HG02759 (cell line): ENCODE measurements around the gene CTNND2.
"Not testable (repeated sequence)": the region's sequence is repeated elsewhere in the genome, so short reads cannot be mapped to it uniquely, and the experiment has no call there.

Experiments
- ATAC-seq: cut with Tn5 transposase; IDR thresholded peaks from one replicate; pipeline ENCODE4 v1.9.1; 2021; ENCODE audit warnings: mild to moderate bottlenecking, moderate library complexity; ENCODE audit not compliant: unreplicated experiment

The CTNND2 gene

DNA sequence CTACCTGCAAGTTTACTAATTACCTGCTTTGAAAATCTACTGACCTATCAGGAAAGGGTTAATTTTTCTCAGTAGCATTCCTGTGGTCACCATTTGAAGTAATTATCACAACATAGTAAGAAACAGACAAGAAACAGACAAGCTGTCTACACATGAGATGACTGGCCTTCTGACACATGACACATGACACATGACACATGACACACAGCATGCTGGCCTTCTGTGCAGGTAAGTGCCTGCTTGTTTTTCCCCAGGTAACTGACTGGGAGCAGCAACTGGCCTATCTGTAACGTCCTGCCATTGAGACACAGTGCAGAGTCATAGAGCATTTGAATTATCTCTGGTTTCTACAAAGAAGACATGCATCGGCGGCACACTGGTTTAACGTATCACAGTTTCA, 222.4 kb downstream of the CTNND2 start:
- ATAC-seq = no peak

DNA sequence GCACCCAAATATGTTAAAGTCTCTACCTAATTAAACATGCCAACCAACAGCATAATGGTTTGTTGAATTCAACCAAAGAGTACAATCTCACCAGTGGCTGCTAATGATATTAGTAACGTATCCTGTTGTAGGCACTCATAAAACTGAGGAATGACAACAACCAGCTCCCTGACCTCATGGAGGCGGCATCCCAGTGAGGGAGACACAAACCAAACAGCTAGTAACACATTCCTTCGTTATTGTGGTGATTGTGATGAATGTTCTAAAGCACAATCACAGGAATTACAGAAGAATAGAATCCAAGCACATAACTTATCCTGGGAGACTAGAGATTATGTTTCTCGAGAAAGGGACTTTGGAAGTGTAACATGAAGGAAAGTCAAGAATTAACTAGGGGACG, 224.6 kb downstream of the CTNND2 start:
- ATAC-seq = no peak

DNA sequence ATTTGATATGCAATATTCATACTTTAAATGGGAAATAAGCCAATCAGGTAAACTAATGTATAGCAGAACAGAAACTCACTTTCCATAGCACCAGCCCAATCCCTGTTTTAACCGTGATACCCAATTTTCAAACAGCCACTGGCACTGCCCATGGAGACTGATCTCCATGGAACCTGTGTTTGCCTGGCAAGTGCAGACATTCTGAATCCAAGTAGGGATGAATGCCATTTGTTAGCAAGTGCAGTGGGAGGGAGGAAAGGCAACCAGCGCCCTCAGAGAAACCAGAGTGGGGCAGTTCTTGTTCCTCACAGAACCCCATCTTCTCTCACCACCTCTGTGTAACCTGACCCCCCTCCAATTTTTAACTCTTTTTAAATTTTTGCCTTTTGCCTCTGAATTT, 229.1 kb downstream of the CTNND2 start:
- ATAC-seq = no peak

DNA sequence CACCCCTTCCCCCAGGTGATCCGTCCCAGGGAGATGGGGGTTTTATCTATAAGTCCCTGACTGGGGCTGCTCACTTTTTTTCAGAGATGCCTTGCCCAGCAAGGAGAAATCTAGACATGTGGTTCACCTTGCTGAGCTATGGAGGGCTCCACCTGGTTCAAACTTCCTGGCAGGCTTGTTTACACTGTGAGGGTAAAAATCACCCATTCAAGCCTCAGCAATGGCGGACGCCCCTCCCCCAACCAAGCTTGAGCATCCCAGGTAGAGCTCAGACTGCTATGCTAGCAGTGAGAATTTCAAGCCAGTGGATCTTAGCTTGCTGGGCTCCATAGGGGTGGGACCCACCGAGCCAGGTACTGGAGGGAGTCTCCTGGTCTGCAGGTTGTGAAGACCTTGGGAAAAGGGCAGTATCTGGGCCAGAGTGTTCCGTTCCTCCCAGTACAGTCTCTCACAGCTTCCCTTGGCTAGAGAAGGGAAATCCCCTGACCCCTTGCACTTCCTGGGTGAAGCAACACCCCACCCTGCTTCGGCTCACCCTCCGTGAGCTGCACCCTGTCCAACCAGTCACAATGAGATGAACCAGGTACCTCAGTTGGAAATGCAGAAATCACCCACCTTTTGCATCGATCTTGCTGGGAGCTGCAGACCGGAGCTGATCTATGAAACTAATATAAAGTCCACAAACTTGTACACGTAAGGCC, 231.7 kb downstream of the CTNND2 start:
- ATAC-seq = no peak

DNA sequence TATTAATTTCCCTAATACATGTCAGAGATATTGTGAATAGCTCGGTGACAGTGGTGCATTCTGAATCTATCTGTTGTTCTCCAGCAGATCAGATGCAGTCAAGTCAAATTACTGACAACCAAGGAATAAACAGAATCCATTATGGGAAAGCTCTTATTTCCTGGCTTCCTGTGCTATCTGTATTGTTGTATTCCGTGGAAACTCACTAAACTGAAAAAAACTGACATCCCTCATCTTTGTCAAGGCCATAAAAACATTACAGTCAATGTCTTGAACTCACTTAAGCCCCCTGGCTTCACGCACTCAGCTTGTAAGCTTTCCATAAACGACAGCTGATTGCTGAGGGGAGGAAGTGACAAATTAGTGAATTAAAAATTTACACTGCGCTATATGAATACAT, 245.9 kb downstream of the CTNND2 start:
- no peak for ATAC-seq

DNA sequence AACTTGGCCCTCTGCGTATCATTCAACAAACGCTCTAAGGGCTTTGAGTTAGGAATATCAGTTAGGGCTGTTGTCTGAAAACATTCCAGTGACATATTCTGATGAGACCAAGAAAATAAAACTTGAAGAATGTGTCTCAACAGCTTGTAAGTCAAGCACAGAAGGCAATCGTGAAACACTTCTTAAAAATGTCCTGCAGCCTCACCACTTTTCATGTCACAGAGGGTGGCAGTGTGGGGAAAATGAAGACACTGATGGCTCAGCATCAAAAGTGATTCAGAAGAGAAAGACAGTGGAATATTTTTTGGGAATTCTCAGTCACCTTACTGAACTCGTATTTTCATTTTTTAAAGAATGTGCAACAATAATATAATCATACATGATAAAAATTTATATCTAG, 247.3 kb downstream of the CTNND2 start:
- no peak for ATAC-seq

DNA sequence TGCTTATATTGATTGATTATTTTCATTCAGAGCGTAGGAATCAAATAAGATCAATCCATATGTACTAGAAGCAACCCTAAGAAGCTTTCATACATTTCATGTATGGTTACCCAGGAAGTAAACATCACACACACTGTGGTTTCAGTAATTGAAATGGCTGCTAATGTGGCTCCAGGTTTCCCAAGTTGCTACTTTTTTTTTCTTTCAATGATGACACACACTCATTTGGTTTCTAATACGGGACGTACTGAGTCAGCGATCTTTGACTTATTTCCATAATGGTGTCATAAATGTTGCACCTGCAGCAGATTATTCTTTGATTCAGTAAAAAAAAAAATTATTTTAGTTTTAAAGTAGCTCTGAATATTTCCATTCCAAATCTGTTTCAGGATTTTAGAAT, 248.6 kb downstream of the CTNND2 start:
- no peak for ATAC-seq

DNA sequence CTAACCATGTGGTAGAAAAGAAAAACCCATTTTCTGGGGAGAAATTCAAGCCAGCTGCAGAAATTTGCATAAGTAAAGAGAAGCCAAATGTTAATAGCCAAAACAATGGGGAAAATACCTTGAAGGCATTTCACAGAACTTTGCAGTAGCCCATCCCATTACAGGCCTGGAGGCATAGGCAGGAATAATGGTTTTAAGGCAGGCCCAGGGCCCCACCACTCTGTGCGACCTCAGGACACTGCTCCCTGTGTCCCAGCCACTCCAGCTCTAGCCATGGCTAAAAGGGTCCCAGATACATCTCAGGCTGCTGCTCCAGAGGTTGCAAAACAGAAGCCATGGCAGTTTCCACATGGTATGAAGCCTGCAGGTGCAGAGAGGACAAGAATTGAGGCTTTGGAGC, 253.3 kb downstream of the CTNND2 start:
- no peak for ATAC-seq

DNA sequence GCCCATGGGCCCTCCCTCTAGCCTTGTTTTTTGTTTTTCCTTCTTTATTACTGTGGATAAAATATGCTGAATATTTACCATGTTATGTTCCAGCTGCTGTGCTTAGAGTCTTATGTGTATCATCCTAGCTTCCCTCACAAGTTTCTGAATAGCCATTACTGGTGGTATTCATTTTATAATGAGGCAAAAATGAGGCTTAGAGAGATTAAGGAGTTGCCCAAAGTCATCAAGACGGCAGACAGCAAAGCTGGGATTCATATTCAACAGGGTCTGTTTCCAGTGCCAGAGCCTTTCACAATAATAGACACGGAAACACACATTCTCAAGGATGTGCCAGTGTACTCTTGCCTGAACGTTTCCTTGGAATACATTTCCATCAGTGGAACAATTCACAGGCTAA, 258.1 kb downstream of the CTNND2 start:
- ATAC-seq = no peak

DNA sequence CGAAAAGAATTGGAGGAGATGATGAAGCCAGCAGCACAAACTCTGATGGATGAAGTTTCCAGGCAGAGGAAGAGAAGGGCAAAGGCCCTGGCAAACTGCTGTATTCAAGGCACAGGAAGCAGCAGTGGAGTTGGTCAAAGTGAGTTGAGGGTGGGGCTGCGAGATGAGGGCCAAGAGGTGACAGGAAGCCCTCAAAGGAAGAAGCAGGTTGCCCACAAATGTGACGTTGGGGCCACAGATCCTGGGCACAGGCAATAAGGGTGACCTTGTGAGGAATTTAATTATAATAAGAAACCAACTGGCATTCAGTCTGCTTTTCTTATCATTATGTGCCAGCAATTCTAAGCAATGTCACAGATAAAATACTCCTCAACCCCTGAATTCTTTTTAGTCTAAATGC, 261.8 kb downstream of the CTNND2 start:
- ATAC-seq = no peak

DNA sequence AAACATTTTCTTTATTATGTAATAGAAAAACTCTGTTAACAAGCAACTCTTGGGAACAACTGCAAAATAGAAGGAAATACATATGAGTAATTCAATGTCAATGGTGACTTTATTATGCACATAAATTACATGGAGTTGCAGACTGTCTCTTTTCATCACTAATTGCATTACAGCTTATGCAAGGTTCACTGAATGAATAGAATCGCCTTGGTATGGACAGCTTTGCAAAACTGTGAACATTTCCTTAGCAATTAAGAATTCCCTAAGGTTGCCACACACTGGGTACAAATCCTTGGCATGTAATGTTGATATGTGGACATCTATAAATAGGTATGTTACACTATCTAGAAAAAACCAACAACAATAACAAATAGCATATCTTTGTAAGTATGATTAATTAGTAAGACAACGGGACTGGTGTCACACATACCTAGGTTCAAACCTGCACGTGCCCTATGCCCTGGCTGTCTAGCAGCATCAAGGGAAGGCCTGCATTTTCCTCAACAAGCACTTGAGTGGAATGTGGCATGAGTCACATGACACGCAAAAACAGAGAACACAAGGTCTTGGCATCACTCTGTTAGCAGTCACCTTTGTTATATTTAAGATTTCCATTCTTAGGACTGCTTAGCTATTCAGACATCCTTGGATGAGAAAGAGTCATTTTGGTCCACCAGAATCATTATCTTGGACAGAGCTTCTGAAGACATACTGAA, 263.9 kb downstream of the CTNND2 start:
- ATAC-seq = no peak

DNA sequence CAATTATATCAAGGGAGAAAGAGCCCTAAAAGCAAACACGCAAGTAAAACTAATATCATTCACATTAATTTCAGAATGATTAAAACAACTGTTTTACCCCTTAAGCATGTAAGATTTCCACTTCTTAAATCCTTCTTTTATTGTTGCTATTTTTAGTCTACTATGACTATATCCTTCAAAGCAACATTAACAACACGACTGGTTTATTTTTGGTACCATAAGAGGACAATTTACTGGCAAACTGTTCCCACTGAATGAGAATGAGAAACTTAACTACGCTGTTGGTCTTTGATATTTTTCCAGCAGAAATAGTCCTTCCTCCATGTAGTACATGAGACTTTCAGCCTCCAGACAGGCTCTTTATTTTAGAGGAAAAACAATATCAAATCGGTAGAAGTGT, 281.5 kb downstream of the CTNND2 start:
- ATAC-seq = no peak

DNA sequence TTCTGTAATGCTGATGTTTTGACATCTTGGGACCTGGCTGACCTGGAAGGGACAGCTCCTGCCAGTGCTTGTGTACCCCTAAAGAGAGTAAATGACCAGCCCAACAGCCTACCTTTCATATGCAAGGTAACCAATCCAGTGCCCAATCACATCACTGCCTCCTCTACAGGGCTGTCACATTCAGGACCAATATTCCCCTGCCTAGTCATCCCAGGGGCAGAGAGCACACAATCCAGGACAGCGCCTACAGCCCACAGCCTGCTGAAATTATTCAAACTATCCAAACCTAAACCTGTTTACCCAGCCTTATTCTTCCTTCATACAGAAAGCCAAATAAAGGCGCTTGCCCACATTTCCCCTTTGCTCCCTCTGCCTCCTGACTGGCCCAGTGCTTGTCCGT, 284.1 kb downstream of the CTNND2 start:
- no peak for ATAC-seq

DNA sequence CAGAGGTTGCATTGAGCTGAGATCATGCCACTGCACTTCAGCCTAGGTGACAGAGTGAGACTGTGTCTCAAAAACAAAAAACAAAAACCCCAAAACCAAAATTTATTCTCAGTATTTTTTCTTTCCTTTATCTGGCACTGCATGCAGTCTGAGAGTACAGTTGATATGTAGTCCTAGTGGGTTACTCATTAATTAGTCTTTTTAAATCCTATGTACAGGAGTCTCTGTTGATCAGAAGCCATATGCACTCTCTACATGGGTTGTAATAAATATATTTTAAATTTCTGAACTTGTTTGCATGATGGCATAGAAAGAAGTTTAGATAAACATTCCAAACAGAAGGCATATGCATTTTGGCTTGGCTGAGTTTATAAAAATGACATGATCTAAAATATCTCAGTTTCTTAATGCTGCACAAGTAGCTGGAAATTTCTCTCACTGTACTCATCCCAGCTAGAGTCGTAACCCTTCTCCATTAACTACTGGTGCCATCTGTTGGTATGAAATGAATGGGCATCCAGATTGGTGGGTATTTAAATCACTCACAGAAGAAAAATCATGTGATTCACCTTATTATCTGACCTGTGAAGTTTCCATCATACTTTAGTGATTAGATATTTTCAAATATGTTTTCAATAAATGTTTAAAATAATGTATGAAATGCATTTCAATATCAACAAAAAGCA, 284.8 kb downstream of the CTNND2 start:
- ATAC-seq = no peak

DNA sequence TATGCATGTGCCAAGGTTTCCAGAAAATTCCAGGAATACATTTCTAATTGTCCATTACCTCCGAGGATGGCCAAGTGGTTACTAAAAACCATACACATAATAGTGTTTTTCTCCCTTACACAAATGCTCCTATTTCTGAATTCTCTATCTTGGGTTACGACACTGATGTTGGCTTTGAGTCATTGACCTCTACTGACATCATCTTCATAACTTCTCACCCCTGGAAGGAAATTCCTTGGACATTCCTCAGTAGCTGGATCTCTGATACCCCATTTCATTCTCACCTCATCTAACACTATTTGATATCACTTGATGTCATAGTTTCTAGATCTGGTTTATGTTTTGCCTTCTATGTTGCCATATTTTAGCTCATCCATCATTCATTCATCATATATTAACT, 287.2 kb downstream of the CTNND2 start:
- no peak for ATAC-seq

DNA sequence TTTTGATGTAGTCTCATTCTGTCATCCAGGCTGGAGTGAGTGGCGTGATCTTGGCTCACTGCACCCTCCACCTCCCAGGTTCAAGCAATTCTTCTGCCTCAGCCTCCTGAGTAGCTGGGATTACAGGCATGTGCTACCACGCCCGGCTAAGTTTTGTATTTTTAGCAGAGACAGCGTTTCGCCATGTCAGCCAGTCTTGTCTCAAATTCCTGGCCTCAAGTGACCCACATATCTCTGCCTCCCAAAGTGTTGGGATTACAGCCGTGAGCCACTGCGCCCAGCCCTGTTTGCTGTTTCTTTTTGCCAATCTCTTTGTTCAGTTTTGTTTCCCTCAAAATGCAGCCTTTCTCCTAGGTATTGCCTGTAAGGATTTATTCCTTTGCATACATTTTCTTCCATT, 287.6 kb downstream of the CTNND2 start:
- ATAC-seq = not testable (repeated sequence)

DNA sequence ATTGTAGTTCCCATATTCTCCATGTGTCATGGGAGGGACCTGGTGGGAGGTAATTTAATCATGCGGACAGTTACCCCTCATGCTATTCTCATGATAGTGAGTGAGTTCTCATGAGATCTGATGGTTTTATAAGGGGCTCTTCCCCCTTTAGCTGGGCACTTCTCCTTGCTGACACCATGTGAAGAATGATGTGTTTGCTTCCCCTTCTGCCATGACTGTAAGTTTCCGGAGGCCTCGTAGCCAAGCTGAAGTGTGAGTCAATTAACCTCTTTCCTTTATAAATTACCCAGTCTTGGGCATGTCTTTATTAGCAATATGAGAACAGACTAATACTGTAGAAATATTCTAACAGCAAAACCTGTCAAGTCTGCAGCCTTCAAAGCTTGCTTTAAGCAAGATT, 293.2 kb downstream of the CTNND2 start:
- ATAC-seq = no peak

DNA sequence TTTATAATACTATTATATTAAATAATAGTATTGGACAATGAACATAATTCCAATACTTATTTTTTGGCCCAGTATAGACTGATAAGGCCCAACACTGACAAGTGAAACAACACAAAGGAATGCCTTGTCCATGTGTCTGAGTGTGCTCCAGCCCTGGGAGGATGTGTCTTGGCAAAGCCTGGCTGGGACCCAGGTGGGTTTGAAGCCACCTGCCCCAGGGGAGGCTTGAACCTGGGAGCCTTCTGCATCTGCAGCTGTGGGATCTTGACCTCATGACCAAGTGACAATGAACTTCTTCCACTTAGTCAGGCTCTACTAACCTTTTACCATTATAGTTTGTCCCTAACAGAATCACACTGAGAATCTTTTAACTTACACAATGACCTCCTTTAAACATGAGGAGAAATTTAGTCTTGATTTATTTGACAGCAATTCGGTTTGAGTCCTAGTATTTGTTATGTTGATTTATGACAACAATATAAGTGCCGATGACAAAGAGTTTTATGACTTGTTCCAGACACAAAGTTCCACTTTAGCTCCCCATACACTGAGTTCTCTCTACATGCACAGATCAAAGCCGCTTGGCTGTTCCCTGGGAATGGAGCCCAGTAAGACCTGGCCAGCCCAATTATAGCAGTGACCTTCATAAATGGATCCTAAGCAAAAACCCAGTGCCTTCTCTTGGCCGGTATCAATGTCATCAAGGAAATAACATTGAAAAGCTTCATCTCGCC, 294.5 kb downstream of the CTNND2 start:
- no peak for ATAC-seq

DNA sequence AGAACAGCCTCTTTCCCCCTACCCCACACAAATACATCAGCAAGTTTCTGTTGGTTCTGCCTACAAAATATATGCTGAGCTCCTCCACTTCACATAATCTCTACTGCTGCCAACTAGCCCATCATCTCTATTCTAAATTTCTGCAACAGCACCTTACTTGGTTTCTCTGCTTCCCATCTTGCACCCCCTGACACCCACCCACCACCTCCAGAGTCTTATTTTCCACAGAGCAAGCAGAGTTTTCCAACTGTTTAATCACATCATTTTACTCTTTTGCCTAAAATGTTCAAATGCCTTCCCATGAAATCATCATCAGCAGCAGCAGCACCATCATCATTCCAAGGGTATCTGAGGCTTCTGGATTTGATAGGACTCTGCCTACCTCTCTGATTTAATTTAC, 295.7 kb downstream of the CTNND2 start:
- no peak for ATAC-seq

DNA sequence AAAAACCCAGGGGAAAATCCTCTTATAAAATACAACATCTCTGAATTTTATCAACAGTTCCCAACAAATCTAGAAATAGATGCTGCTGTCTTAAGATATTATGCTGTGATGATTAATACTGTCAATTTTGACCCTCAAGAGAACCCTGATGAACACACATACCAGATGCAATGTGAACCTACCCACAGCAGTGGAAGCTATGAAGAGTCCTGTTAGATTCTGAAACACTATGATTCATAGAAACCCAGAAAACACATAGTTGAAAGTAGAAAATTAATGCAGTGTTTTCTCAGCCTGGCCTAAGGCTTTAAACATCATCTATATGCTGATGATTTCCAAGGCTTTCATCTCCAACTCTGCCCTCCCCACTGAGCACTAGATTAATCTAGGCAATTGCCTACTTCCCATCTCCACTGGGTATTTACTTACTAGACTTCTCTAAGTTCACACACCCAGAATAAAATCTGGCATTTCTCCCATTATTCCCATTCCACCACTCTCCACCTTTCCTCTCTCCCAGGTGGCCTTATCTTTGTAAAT, 296.2 kb downstream of the CTNND2 start:
- ATAC-seq = no peak

DNA sequence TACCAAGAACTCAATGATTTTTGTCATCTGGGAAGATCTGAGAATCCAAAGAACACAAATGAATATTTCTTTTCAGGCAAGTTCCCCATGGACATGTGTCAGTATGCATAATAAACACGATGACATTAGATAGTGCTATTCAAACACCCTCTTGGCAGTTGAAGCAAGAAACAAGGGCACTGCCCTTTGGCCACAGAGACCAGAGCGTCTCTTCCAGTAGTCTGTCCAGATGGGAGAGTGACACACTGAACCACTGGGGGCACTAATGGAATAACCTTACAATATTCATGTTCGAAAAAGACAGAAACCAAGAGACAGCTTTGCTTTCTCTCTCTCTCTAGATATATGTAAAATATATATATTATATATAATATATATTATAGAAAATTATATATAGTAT, 301.9 kb downstream of the CTNND2 start:
- no peak for ATAC-seq
